A673 (cell line): ENCODE measurements around the gene NAPSA.

Source experiments
- CTCF ChIP-seq: fragments of 300-800, 200-600 bp; sonication (generic); conservative IDR thresholded peaks from 2 replicates; pipeline ENCODE4 v1.5.1; 2017; ENCODE audit warnings: low read depth, mild to moderate bottlenecking, antibody characterized with exemption, low read length, moderate library complexity, mixed read lengths
- EZH2 ChIP-seq: fragments of 200-600 bp; sonication (generic); IDR thresholded peaks from 2 replicates; pipeline ENCODE4 v1.6.1; 2017; ENCODE audit warnings: borderline replicate concordance, low read depth, mild to moderate bottlenecking, mixed read lengths, antibody characterized with exemption, low read length; ENCODE audit not compliant: poor library complexity, severe bottlenecking

DNA sequence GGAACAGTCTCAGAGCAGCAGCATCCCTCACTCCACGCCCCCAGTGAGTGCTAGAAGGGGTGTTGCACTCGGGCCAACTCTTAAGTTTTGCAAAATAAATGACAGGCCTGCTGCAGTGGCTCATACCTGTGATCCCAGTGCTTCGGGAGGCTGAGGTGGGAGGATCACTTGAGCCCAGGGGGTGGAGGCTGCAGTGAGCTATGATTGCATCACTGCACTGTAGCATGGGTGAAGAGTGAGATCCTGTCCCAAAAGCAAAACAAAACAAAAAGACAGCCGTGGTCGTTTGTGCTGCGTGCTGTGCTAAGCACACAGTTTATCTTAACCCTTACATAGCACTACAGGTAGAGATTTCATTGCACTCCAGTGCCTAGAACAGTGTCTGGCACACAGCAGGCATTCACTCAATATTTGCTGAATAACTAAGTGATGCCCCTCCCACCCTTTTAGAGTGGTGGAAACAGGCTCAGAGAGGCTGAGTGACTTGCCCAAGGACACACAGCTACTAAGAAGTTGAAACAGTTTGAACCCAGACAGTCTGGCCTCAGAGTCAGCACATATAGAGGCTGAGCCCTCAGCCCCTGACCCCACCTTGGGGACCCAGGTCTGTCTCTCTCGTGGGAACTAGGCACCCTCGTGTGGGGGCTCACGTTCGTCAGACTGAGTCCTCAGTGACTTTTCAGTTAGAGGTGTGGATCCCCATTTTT, 54.5 kb downstream of the NAPSA start:
- TF ChIP-seq CTCF = no peak
- TF ChIP-seq EZH2 = no peak
